LNCAP (cell line): ENCODE data around the gene TACO1.

Source experiments
- TF ChIP-seq, protein P1 (sequence below): fragments of 450-650 bp; IDR thresholded peaks from 2 replicates; pipeline ENCODE4 v1.5.1; 2017; ENCODE audit warnings: mild to moderate bottlenecking

TACO1 gene

DNA sequence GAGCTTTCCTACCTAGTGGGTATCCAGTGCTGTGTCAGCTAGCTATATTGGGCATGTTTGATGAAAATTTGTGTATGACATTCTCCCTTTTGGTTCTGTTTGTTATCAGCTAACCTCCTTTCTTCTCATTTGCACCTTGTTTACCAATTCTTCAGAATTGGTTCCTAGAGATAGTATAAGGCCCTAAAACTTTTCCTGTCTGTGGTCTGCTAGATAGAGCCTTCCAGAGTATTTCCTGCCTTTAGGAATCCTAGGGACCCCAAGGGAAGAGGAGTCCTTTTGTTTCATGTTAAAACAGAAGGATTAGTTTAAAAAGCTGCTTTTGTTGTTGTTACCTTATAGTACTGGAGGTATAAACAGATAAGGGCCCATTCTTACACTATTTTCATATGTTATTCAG lies 33.0 kb downstream of the TACO1 start:
- TF ChIP-seq, protein P1, sequence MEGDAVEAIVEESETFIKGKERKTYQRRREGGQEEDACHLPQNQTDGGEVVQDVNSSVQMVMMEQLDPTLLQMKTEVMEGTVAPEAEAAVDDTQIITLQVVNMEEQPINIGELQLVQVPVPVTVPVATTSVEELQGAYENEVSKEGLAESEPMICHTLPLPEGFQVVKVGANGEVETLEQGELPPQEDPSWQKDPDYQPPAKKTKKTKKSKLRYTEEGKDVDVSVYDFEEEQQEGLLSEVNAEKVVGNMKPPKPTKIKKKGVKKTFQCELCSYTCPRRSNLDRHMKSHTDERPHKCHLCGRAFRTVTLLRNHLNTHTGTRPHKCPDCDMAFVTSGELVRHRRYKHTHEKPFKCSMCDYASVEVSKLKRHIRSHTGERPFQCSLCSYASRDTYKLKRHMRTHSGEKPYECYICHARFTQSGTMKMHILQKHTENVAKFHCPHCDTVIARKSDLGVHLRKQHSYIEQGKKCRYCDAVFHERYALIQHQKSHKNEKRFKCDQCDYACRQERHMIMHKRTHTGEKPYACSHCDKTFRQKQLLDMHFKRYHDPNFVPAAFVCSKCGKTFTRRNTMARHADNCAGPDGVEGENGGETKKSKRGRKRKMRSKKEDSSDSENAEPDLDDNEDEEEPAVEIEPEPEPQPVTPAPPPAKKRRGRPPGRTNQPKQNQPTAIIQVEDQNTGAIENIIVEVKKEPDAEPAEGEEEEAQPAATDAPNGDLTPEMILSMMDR, result no peak

DNA sequence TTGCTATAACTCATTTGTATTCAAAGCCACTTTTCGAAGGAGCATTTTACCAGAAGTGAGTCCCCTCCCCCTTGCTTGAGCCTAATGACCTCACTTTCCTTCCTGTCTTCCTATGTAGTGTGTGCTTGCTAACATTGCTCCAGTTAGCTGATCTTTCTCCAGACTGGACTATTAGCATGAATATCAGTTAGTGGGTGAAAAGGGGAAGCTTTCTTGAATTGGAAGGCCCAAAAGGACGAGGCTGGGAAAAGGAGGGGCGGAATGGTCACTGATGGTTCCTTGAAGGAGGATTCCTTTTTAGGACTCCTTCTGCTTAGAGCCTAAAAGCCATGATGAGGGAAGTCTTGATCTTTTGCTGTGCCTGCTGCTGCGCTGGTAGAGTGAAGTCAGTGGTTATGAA lies 33.5 kb downstream of the TACO1 start:
- TF ChIP-seq, protein P1, result no peak

DNA sequence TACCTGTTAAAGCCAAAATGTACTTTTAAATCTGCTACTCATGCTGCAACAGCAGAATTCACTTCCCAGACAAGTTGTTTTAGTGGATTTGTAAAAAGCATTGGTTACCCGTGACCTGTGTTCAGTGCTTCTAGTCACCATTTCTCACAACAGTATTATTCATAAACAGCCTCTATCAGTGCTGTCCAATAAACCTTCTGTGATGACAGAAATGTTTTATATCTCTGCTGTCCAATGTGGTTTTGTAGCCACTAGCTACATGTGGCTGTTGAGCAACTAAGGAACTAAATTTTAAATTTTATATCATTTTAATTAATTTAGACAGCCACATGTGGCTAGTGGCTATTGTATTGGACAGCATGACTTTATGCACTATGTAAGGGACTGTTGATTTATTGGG lies 34.1 kb downstream of the TACO1 start:
- TF ChIP-seq, protein P1, result no peak

DNA sequence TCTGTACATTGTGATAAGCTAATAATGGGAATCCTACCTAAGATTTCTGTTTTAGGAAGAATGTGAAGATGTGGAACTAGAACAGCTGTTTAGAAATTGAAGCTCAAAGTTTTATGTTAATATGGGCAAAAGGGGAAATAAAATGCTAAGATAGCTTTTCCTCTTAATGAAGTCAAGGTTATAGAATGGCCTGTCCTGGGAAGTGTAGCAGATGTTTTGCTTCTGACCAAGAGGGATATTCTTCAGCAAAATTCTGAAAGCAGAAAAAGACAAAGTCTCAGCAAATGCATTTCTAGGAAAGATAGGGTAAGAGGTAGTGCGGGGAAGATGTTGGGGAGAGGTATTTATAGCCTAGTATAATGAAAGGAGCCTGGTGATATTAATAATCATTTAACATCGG lies 34.6 kb downstream of the TACO1 start:
- TF ChIP-seq, protein P1, result no peak

DNA sequence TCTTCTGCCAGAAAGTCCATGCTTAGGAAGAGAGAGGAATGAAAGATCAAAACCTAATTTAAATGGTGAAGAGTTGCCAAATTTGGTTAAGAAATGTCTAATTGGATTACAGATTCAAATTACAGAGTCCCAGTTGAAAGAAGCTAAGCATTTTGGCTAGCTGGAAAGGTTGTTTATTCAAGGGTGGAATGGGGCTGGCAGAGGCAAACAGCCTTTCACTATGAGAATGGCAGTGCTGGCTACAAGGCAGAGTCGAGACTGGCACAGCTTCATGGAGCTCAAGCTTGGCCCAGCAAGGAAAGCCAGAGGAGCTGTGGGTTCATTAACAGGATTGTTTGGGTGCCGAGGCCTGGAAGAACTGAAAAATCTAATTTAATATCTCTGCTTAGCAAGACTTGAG lies 35.1 kb downstream of the TACO1 start:
- TF ChIP-seq, protein P1, result no peak

DNA sequence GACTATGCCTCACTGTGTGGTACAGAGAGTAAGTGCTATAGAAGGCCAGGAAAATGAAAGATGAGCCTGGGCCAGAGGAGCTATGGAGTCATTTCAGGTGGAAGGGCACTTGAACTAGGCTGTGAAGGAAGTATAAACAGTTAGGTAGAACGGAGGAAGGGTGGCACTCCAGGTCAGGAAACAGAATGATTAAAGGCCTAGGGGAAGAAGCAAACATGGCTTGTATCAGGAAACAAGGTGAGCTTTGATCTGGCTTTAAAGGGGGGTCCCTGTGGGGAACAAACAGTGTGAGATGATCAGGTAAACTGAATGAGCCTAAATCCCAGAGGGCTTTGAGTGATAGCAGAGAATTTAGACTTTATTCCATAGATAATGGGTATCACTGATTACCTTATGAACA lies 38.4 kb downstream of the TACO1 start:
- TF ChIP-seq, protein P1, result no peak

DNA sequence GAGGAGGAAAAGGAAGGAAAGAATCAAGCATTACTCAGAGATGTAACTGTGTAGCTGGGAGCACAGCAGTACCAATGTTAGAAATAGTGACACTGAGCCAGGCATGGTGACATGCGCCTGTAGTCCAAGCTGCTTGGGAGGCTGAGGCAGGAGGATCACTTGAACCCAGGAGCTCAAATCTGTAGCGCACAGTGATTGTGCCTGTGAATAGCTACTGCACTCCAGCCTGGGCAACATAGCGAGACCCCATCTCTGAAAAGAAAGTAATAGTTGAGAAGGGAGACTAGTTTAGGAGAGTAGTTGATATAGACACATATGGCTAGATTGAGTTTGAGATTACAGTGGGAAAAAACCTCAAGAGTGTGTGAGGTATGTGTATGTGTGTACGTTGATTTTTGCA lies 39.3 kb downstream of the TACO1 start:
- TF ChIP-seq, protein P1, result no peak

DNA sequence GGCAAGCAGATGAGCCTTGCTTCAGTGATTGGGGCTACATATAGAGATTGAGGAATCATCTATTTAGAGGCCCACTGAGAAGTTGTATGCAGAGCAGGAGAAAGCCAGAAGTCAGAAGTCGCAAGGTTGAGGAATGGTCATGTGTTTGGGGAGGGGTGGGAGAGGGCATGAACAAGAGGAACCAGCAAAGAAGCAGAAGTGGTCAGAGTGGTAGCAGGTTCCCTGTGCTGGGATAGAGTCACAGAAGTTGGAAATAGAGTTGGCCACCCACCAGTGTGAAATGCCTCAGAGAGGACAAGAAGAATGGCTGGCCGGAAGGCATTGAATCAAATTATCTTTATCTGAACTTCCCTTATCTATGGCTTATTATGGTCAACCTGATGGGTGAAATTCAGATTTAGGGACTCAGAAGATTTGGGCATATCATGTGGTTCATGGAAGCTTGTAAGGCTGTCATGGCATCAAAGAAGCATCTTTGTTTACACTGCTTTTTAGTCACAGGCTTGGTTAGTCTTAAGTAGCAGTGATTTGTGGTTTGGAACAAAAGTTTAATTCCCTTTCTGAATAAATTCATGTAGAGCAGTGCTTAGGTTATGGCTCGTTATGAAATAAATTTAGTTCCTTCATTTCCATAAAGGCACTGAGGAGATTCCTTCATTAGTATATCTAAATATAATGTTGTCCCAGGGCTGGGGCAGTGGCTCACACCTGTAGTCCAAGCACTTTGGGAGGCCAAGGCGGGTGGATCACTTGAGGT lies 41.2 kb downstream of the TACO1 start:
- TF ChIP-seq, protein P1, result no peak
